Common myeloid progenitor, CD34-positive (primary cell): ENCODE results near the gene ADCY9. TPM values are rescaled to one million over a fixed set of nuclear protein-coding genes. Genes with fewer than 3 reads are reported as not detected.
"Not testable (repeated sequence)": the region's sequence is repeated elsewhere in the genome, so short reads cannot be mapped to it uniquely, and the experiment has no call there.

Experiments used
- CTCF ChIA-PET: fragments of 350-600 bp; sonication (Branson Sonifier 250); formaldehyde crosslinking; loops from one replicate; lab custom pipeline; 2021; ENCODE audit warnings: antibody characterized with exemption; lab: Charles Lee
- POLR2A ChIA-PET: fragments of 350-600 bp; sonication (Branson Sonifier 250); formaldehyde crosslinking; loops from one replicate; lab custom pipeline; 2021; ENCODE audit warnings: antibody characterized with exemption; lab: Charles Lee
- DNase-seq, 3 donors: peaks; one replicate each; pipeline versions ENCODE4 v3.0.0 to v3.0.0-alpha.2; 2013
- H3K27ac ChIP-seq, 2 experiments: 1 replicate in 1 of 2; 2 replicates in 1 of 2; pipeline ENCODE4 v1.7.0; 2013; ENCODE audit warnings: inconsistent platforms in 2 of 2, low read length in 2 of 2, mild to moderate bottlenecking in 2 of 2, low read depth in 1 of 2, moderate library complexity in 1 of 2; ENCODE audit not compliant: severe bottlenecking in 2 of 2, insufficient read depth in 1 of 2, poor library complexity in 1 of 2
- H3K27me3 ChIP-seq, 5 experiments: replicated peaks in 2 of 5; 1 replicate in 3 of 5; 2 replicates in 2 of 5; pipeline versions ENCODE4 v1.6.1 to v1.7.0; 2013; ENCODE audit warnings: low read length in 4 of 5, mild to moderate bottlenecking in 2 of 5, moderate library complexity in 2 of 5, inconsistent platforms in 1 of 5; ENCODE audit not compliant: insufficient read depth in 5 of 5, control insufficient read depth in 4 of 5
- H3K36me3 ChIP-seq, 4 experiments: 1 replicate in 2 of 4; 2 replicates in 2 of 4; pipeline versions ENCODE4 v1.6.1 to v1.7.0; 2013; ENCODE audit warnings: low read length in 3 of 4, control low read depth in 1 of 4, mild to moderate bottlenecking in 1 of 4; ENCODE audit not compliant: control insufficient read depth in 4 of 4, insufficient read depth in 4 of 4
- H3K4me1 ChIP-seq, 4 experiments: 1 replicate in 3 of 4; 2 replicates in 1 of 4; pipeline versions ENCODE4 v1.6.1 to v1.7.1; 2013; ENCODE audit warnings: low read length in 3 of 4, mild to moderate bottlenecking in 3 of 4, control low read depth in 1 of 4, inconsistent platforms in 1 of 4, moderate library complexity in 1 of 4; ENCODE audit not compliant: control insufficient read depth in 4 of 4, insufficient read depth in 4 of 4; ENCODE audit errors: control extremely low read depth in 1 of 4
- H3K4me3 ChIP-seq, 7 experiments: 1 replicate in 4 of 7; 2 replicates in 3 of 7; pipeline versions ENCODE4 v1.5.1 to v1.7.0; 2013; ENCODE audit warnings: mild to moderate bottlenecking in 7 of 7, low read length in 6 of 7, moderate library complexity in 6 of 7, inconsistent platforms in 2 of 7, low read depth in 2 of 7, control low read depth in 1 of 7; ENCODE audit not compliant: insufficient read depth in 4 of 7, control insufficient read depth in 1 of 7; ENCODE audit errors: extremely low read depth in 1 of 7
- H3K9me3 ChIP-seq, 5 experiments: 1 replicate in 4 of 5; 2 replicates in 1 of 5; pipeline versions ENCODE4 v1.6.1 to v1.7.1; 2013; ENCODE audit warnings: low read length in 4 of 5, mild to moderate bottlenecking in 2 of 5, inconsistent platforms in 1 of 5, low read depth in 1 of 5, moderate library complexity in 1 of 5; ENCODE audit not compliant: control insufficient read depth in 4 of 5, insufficient read depth in 2 of 5; ENCODE audit errors: control extremely low read depth in 1 of 5
- WGBS: methylation state at CpG from one replicate; pipeline ENCODE4 v1.1.5; 2013; ENCODE audit not compliant: insufficient coverage; 5-methylcytosine and 5-hydroxymethylcytosine counted together
- polyA plus RNA-seq: library from polyadenylated mRNA; unstranded; fragments of 120-200 nt; gene quantifications from one replicate; pipeline ENCODE4 v1.2.1, GENCODE V29; 2013

ADCY9 gene
- polyA plus RNA-seq = 2.1 TPM

GRCh38 chr16:4116325-4117249, at the start of gene ADCY9:
Gene ADCY9, minus strand, starts transcription at chr16:4116442. Its CDS starts 1,000 bp downstream, at chr16:4115442.
- ChIA-PET CTCF (no interaction called here), POLR2A (no interaction called here)
- H3K27me3 ChIP-seq = peaks cover 4 to 15% (median 8%) of the 10 kb centered on the region in 5 experiments
- no peaks in the 10 kb centered on the region for H3K36me3 ChIP-seq
- DNase-seq = peak; percentile 61 to 82 (median 77)
- no peak within 1 kb of the TSS for H3K27ac ChIP-seq
- under 1% methylated on average over 88 of the region's 105 CpGs for WGBS
- H3K4me3 ChIP-seq = peak within 1 kb of the TSS; percentile 30 to 77 (median 61)
- H3K4me1 ChIP-seq = peaks cover 0 to 15% (median 12%) of the 10 kb centered on the region in 4 experiments
- no peaks in the 10 kb centered on the region for H3K9me3 ChIP-seq

GRCh38 chr16:4160658-4161430, 44.6 kb upstream of the ADCY9 start:
- WGBS = 77% methylated on average over 5 of the region's 7 CpGs
- H3K36me3 ChIP-seq = no peaks in the 10 kb centered on the region
- CTCF ChIA-PET = no interaction called here
- POLR2A ChIA-PET = no interaction called here
- no peak overlapping the region for H3K4me3 ChIP-seq
- H3K9me3 ChIP-seq = no peaks in the 10 kb centered on the region
- DNase-seq = peak in 1 of 3 donors; percentile 8
- H3K4me1 ChIP-seq = no peaks in the 10 kb centered on the region
- H3K27ac ChIP-seq = no peak overlapping the region
- H3K27me3 ChIP-seq = peaks cover 0 to 2% (median 0%) of the 10 kb centered on the region in 5 experiments

GRCh38 chr16:4159726-4160125, 43.5 kb upstream of the ADCY9 start:
- ChIA-PET CTCF (interaction anchor here (0.5 kb wide), 1 partner anchor 105 kb away, joined by 3 read pairs; no protein-coding TSS in a partner anchor), POLR2A (interaction anchor here (0.6 kb wide), 1 partner anchor 16 kb away, joined by 4 read pairs; no protein-coding TSS in a partner anchor)
- Histone ChIP-seq H3K27ac (no peak overlapping the region), H3K27me3 (peaks cover 0 to 2% (median 0%) of the 10 kb centered on the region in 5 experiments), H3K9me3 (no peaks in the 10 kb centered on the region), H3K4me1 (no peaks in the 10 kb centered on the region), H3K36me3 (no peaks in the 10 kb centered on the region), H3K4me3 (no peak overlapping the region)
- 98% methylated on average over 17 of the region's 17 CpGs for WGBS
- DNase-seq = no peak

GRCh38 chr16:4158143-4159093, 42.2 kb upstream of the ADCY9 start:
- WGBS = 95% methylated on average over 7 of the region's 13 CpGs
- H3K27me3 ChIP-seq = peaks cover 0 to 2% (median 0%) of the 10 kb centered on the region in 5 experiments
- DNase-seq = no peak
- no peaks in the 10 kb centered on the region for H3K4me1 ChIP-seq
- POLR2A ChIA-PET = no interaction called here
- H3K27ac ChIP-seq = no peak overlapping the region
- H3K4me3 ChIP-seq = no peak overlapping the region
- H3K36me3 ChIP-seq = no peaks in the 10 kb centered on the region
- CTCF ChIA-PET = interaction anchor here (0.6 kb wide), 2 partner anchors 26 to 75 kb away, joined by 3 to 4 read pairs; no protein-coding TSS in a partner anchor
- no peaks in the 10 kb centered on the region for H3K9me3 ChIP-seq

GRCh38 chr16:4157376-4157825, 41.2 kb upstream of the ADCY9 start:
- peaks cover 0 to 2% (median 0%) of the 10 kb centered on the region in 5 experiments for H3K27me3 ChIP-seq
- POLR2A ChIA-PET = interaction anchor here (0.5 to 0.7 kb wide), 2 partner anchors 67 to 591 kb away, joined by 3 to 5 read pairs; no protein-coding TSS in a partner anchor
- H3K4me3 ChIP-seq = no peak overlapping the region
- CTCF ChIA-PET = no interaction called here
- no peaks in the 10 kb centered on the region for H3K36me3 ChIP-seq
- H3K4me1 ChIP-seq = no peaks in the 10 kb centered on the region
- 100% methylated on average over 1 of the region's 4 CpGs for WGBS
- DNase-seq = no peak
- H3K27ac ChIP-seq = no peak overlapping the region
- no peaks in the 10 kb centered on the region for H3K9me3 ChIP-seq

- POLR2A ChIA-PET = interaction anchor here (0.7 kb wide), 1 partner anchor 66 kb away, joined by 3 read pairs; no protein-coding TSS in a partner anchor
- H3K9me3 ChIP-seq, H3K36me3 ChIP-seq, DNase-seq, H3K4me1 ChIP-seq, H3K27ac ChIP-seq, CTCF ChIA-PET, H3K27me3 ChIP-seq, H3K4me3 ChIP-seq: not testable (repeated sequence)
- WGBS = no CpG with 5 or more reads among the region's 3 CpGs
Measured at GRCh38 chr16:4156503-4156902, 40.3 kb upstream of the ADCY9 start.
